ENCODE results near the gene SPESP1. TPM values are rescaled to one million over a fixed set of nuclear protein-coding genes. Genes with fewer than 3 reads are reported as not detected.

SPESP1 gene
- polyA plus RNA-seq, 2 of the 4 experiments (the other 2 are of a cell fraction), result not detected

GRCh38 chr15:68951813-68952212, 21.5 kb downstream of the SPESP1 start:
- H3K27ac ChIP-seq, result no peak overlapping the region
- TF ChIP-seq CBX8 (IDR thresholded peaks at IDR 0.05), result no peak
- TF ChIP-seq, protein P1, sequence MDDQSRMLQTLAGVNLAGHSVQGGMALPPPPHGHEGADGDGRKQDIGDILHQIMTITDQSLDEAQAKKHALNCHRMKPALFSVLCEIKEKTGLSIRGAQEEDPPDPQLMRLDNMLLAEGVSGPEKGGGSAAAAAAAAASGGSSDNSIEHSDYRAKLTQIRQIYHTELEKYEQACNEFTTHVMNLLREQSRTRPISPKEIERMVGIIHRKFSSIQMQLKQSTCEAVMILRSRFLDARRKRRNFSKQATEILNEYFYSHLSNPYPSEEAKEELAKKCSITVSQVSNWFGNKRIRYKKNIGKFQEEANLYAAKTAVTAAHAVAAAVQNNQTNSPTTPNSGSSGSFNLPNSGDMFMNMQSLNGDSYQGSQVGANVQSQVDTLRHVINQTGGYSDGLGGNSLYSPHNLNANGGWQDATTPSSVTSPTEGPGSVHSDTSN (IDR thresholded peaks at IDR 0.05), result no peak
- TF ChIP-seq, protein P2, sequence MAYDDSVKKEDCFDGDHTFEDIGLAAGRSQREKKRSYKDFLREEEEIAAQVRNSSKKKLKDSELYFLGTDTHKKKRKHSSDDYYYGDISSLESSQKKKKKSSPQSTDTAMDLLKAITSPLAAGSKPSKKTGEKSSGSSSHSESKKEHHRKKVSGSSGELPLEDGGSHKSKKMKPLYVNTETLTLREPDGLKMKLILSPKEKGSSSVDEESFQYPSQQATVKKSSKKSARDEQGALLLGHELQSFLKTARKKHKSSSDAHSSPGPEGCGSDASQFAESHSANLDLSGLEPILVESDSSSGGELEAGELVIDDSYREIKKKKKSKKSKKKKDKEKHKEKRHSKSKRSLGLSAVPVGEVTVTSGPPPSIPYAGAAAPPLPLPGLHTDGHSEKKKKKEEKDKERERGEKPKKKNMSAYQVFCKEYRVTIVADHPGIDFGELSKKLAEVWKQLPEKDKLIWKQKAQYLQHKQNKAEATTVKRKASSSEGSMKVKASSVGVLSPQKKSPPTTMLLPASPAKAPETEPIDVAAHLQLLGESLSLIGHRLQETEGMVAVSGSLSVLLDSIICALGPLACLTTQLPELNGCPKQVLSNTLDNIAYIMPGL (CRISPR knock-in tag; IDR thresholded peaks at IDR 0.05; ENCODE audit: borderline replicate concordance), result no peak
- TF ChIP-seq, protein P3, sequence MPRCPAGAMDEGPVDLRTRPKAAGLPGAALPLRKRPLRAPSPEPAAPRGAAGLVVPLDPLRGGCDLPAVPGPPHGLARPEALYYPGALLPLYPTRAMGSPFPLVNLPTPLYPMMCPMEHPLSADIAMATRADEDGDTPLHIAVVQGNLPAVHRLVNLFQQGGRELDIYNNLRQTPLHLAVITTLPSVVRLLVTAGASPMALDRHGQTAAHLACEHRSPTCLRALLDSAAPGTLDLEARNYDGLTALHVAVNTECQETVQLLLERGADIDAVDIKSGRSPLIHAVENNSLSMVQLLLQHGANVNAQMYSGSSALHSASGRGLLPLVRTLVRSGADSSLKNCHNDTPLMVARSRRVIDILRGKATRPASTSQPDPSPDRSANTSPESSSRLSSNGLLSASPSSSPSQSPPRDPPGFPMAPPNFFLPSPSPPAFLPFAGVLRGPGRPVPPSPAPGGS (IDR thresholded peaks at IDR 0.05), result no peak
- TF ChIP-seq POLR2A (IDR thresholded peaks at IDR 0.05; ENCODE audit: low read length), result no peak
- TF ChIP-seq ESRRA (IDR thresholded peaks at IDR 0.05; ENCODE audit: borderline replicate concordance, low read length), result no peak
- TF ChIP-seq KDM5A (IDR thresholded peaks at IDR 0.05), result no peak
- no peak for TF ChIP-seq RFX5 (IDR thresholded peaks at IDR 0.05)
- no peak for TF ChIP-seq ATOH8 (CRISPR knock-in tag; IDR thresholded peaks at IDR 0.05; ENCODE audit: low read depth)
- TF ChIP-seq HEYL (CRISPR knock-in tag; IDR thresholded peaks at IDR 0.05), result no peak
- TF ChIP-seq SREBF2 (IDR thresholded peaks at IDR 0.05), result no peak
- TF ChIP-seq PHF8 (IDR thresholded peaks at IDR 0.05; ENCODE audit: borderline replicate concordance, low read depth), result no peak
- TF ChIP-seq BHLHE40 (IDR thresholded peaks at IDR 0.05; ENCODE audit: low read depth, low read length), result no peak
- TF ChIP-seq MAFK (IDR thresholded peaks at IDR 0.05; ENCODE audit: partially characterized antibody), result no peak
- TF ChIP-seq FOSL2 (IDR thresholded peaks at IDR 0.05), result no peak
- TF ChIP-seq FOSL2 (CRISPR knock-in tag; IDR thresholded peaks at IDR 0.05), result no peak
- TF ChIP-seq CEBPB (IDR thresholded peaks at IDR 0.05), result no peak
- TF ChIP-seq ZC3H11A (IDR thresholded peaks at IDR 0.05), result no peak
- no peak for TF ChIP-seq KDM1A (IDR thresholded peaks at IDR 0.05; ENCODE audit: low read depth)
- no peak for TF ChIP-seq FOSB (CRISPR knock-in tag; IDR thresholded peaks at IDR 0.05)
- TF ChIP-seq, protein P4, sequence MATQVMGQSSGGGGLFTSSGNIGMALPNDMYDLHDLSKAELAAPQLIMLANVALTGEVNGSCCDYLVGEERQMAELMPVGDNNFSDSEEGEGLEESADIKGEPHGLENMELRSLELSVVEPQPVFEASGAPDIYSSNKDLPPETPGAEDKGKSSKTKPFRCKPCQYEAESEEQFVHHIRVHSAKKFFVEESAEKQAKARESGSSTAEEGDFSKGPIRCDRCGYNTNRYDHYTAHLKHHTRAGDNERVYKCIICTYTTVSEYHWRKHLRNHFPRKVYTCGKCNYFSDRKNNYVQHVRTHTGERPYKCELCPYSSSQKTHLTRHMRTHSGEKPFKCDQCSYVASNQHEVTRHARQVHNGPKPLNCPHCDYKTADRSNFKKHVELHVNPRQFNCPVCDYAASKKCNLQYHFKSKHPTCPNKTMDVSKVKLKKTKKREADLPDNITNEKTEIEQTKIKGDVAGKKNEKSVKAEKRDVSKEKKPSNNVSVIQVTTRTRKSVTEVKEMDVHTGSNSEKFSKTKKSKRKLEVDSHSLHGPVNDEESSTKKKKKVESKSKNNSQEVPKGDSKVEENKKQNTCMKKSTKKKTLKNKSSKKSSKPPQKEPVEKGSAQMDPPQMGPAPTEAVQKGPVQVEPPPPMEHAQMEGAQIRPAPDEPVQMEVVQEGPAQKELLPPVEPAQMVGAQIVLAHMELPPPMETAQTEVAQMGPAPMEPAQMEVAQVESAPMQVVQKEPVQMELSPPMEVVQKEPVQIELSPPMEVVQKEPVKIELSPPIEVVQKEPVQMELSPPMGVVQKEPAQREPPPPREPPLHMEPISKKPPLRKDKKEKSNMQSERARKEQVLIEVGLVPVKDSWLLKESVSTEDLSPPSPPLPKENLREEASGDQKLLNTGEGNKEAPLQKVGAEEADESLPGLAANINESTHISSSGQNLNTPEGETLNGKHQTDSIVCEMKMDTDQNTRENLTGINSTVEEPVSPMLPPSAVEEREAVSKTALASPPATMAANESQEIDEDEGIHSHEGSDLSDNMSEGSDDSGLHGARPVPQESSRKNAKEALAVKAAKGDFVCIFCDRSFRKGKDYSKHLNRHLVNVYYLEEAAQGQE (IDR thresholded peaks at IDR 0.05), result no peak
- peaks cover 8% of the 10 kb centered on the region; the same call in 2 of the 3 replicates for H3K9me3 ChIP-seq
- FAIRE-seq (peak; percentile 61), ATAC-seq (no peak), DNase-seq (ENCODE audit: low read depth in 1 of 2, low spot score in 1 of 2) (no peak)
- POLR2A ChIA-PET, result no interaction called here
- 50% methylated on average over 4 of the region's 4 CpGs for WGBS (ENCODE audit: missing lambda C conversion rate)
- no peak overlapping the region for H3K4me3 ChIP-seq
- CTCF ChIA-PET, result interaction anchor here (1.3 kb wide), 1 partner anchor 27 kb away, joined by 3 read pairs; no protein-coding TSS in a partner anchor
- H3K4me2 ChIP-seq, result no peak overlapping the region
- H3K4me1 ChIP-seq, result no peaks in the 10 kb centered on the region

Measured in A549 (cell line).